Measurements from ENCODE around the gene CDH20. TPM values are rescaled to one million over a fixed set of nuclear protein-coding genes. Genes with fewer than 3 reads are reported as not detected.
A peak's percentile ranks its signal among the peaks of the same experiment; 100 is the strongest.

CDH20 gene
- 1 to 10 TPM in 8 of 12 donors, under 1 TPM in 2, not detected in 2; 0.60 to 2.4 (median 1.4) TPM for polyA plus RNA-seq (ENCODE audit: insufficient read length in 12 of 12)
- long read RNA-seq, donor 1, result 0 reads
- long read RNA-seq, donor 2, partial matches to known transcripts, result 0 of 1 reads
- long read RNA-seq, donor 2, other reads (novel, unspliced or antisense), result 0 of 1 reads
- long read RNA-seq, donor 3, result 0 reads
- long read RNA-seq, donor 4, result 0 reads
- long read RNA-seq, donor 5, result 0 reads
- long read RNA-seq, donor 6, result 0 reads
- long read RNA-seq, donor 7, result 0 reads
- long read RNA-seq, donor 8, result 0 reads
- long read RNA-seq, donor 9, result 0 reads
- long read RNA-seq, donor 10, result 0 reads
- long read RNA-seq, donor 11, result 0 reads

- peak; percentile 7 for DNase-seq
Measured at GRCh38 chr18:61333271-61333745, at the start of gene CDH20. TSS of gene CDH20 (plus strand) at chr18:61333430.

DNA sequence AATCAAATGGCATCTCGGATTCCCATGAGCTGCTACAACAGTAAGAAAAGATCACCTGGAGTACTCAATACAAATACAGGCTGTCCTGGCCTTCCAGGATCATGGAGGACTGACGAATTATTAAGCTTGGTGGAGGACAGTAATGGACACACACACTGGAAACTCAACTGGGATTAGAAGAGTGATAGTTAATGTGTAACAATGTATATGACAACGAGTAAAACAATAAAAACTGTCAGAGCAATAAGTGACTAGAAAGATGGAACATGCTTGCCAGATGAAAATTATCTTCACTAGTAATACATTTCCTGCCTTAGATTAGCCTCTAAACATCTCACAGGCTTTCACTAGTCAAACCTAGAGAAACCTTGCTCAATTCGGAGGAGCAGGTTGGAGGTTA is 49.2 kb upstream of the CDH20 start:
- no peak for DNase-seq

DNA sequence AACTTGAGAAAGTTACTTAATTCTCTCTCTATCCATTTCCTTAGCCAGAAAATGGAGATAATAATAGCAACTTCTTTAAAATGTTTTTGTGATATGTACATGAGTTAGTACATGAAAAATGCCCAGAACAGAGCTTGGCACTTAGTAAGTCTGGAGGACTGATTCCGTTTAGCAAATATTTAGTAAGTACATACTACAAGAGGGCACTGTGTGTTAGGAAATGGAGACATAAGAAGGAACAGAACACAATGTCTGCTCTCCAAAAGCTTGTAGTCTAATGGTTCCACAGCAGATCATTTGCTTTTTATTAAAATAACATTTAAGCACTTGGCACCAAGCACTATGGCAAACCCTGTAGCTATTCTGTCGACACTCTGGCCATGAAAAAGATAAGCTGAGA is 47.5 kb upstream of the CDH20 start:
- no peak for DNase-seq

DNA sequence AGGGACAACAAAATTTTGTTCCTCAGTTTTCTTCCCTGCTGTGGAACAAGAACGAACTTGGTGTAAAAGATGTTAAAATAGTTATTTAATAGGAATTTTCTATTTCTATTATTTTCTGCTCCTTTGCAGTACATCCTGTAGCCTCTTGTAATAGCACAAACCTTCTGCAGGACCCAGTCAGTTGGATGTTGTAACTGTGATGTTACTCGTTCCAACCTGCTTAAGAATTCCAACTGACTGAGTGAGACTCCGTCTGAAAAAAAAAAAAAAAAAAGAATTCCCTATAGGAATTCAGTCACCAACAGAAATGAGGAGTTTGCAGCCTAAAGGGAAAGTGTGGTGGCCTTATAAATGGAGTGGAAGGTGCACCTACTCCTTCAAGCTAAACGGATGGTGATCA is 46.4 kb upstream of the CDH20 start:
- DNase-seq, result no peak

DNA sequence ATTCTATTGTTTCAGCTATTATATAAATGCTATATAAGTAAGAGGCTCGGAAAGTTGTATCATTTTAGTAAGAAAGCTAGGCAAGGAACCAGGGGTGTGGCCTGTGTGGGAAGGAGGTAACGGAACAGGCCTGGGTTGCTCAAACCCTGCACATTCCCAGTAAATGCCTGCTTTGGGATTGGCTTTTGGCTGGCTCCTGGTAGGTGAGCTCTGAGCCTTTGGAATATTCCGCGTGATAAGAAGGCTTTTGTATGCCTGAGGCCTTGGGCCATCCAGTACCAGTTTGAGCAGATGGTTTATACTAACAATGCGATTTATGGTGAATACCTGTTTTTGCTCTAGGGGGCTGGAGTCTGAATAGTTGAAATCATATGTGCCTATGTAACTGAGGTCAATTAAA is 42.6 kb upstream of the CDH20 start:
- DNase-seq, result no peak

GRCh38 chr18:61292280-61293035 is 40.8 kb upstream of the CDH20 start:
- no peak for DNase-seq

- DNase-seq, result no peak
Measured at GRCh38 chr18:61295153-61295552, 38.1 kb upstream of the CDH20 start.

DNA sequence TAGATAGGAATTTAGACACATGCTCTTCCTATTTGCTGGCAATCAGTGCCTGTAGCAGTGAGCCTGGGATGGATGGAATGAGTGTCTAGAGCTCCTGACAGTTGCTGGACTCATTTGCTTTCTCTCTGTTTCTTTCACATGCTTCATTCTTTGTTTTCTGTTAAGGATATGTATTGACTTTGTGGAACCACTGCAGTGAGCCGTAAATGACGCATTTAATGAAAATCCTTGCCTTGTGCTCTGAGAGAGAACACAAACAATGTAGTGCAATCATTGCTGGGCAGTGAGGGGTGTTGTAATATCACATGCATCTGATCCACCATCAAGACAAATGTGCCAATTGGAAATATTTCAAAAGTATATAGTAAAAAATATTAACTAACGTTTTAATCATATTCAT is 25.2 kb upstream of the CDH20 start:
- no peak for DNase-seq

DNA sequence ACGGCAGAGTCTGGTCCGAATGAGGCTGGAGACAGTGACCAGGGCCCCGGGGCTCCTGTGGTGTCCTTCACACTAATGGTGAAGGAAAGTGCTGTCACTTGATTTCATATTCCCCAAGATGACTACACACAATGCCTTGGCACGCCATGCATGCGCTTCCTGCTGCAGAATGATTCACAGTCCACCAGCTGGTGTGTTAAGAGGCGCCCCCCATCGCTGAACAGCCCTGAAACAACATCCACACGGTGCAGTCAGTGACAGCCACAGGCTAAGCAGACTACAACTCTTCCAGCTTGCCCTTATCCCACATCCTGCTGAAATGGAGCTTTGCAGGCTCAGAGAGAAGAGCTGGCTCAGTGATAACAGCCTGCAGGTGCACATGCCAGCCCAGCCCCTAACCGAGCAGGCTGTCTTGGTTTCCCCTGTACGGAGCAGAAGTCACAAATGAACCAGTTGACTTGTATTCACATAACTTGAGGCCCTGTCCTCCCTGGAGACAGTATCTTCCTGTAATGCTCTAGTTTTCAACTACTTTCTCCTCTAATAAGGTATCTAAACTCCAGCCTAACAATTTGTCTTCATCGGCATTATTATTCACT is 24.3 kb upstream of the CDH20 start:
- no peak for DNase-seq

GRCh38 chr18:61322265-61322873 is 10.9 kb upstream of the CDH20 start:
- DNase-seq, result peak; percentile 53

GRCh38 chr18:61323951-61324350 is 9.3 kb upstream of the CDH20 start:
- no peak for DNase-seq

GRCh38 chr18:61326407-61326806 is 6.8 kb upstream of the CDH20 start:
- no peak for DNase-seq

- DNase-seq, result no peak
Measured at GRCh38 chr18:61329398-61329797, 3.8 kb upstream of the CDH20 start.

DNA sequence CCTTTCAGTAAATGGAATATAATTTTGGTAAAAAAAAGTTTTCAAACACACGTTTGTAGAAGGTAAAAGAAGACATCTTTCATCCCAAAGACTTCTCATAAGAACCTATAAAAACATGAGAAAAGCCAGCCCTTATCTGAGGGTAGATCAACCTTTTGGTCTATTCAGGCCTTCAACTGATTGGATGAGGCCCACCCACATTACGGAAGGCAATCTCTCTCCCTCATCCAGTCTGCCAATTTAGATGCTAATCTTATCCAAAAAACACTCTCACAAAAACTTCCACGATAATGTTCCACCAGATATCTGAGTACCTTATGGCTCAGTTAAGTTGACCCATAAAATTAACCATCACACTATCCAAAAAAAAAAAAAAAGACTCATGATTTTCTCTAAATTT is 2.2 kb upstream of the CDH20 start:
- DNase-seq, result no peak

DNA sequence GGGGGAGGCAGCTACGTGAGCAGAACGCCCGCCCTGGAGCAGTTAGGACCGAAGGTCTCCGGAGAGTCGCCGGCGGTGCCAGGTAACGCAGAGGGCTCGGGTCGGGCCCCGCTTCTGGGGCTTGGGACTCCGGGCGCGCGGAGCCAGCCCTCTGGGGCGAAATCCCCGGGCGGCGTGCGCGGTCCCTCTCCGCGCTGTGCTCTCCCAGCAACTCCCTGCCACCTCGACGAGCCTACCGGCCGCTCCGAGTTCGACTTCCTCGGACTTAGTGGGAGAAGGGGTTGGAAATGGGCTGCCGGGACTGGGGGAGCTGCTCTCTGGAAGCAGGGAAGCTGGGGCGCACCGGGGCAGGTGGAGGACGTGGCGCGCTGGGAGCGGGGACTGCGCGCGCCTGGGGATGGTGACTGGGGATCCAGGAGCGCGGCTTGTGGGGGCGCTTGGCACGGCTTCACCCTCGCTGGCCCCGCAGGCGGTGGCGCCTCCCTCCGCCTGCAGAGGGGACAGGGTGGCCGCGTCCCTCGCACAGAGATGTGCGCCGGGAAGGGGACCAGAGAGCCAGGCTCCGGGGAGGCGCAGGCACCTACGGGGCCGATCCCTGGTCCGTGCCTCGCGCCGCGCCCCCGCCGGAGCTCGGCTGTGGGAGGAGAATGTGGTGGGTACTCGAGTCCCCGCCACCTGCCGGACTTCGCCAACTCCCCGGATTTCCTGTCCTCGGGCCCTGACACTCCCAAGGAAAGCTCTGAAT is 688 bp downstream of the CDH20 start:
- DNase-seq, result peak; percentile 21

DNA sequence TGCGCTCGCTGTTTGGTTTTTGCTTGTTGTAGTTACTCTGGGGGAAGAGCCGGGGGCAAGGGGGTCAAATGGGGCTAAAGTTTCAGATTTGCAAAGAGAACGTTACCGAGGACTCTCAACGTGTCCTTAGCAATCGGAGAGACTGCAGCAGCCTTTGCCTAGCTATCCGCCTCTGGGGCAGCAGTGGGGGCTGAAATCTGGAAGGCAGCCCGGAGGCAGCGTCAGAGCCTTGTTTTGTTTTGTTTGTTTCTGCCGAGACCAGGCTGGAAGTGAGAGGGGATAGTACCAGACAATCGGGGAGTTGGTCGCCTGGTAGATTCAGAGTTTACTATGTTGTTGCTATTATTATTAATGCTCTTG is 1.2 kb downstream of the CDH20 start:
- DNase-seq, result no peak

- DNase-seq, result peak; percentile 4
Measured at GRCh38 chr18:61334951-61335683, 1.9 kb downstream of the CDH20 start.

DNA sequence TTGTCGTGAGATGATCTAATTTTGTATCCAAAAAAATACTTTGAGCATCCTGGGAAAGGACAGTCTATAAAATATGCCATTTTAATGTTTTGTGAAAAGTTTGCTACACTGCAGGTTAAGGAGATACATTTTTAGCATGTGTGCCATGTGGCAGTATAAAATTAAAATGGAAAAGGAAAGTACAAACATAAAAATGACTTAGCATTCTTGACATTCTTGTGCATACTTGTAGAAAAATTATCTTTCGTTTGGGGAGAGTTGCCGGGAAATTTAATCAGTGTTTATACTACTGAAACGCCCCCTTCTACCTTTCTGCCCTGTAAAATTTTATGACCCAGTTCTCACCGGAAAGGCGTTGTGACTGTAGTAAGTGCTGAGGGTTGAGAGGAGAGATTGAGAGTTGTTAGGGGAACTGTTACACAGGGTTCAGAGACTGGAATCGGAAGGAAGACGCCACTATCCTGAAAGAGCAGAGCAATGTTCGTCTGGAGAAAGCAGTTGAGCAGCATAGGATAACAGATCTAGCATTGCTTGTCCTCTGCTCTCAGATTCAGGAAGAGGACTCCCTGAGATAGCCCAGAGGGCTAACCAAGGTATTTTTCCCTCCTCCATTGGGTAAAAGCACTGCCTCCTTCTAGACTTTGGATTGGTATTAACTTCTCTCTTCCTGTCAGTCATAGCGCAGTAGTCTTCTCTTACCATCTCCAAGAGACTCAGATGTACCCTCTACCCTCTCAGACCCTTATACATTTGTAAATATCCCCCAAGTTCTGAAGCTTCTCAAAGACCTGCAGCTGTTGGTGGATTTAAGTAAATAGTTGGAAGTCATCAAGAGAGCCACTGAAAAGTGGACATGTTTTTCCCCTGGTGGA is 2.7 kb downstream of the CDH20 start:
- DNase-seq, result peak; percentile 15

GRCh38 chr18:61336766-61337165 is 3.5 kb downstream of the CDH20 start:
- no peak for DNase-seq

GRCh38 chr18:61337527-61337926 is 4.3 kb downstream of the CDH20 start:
- DNase-seq, result no peak

Data from muscle of arm (tissue), 14 donors.